Liver (tissue), 9 donors: ENCODE results near the gene ZNF423. TPM values are rescaled to one million over a fixed set of nuclear protein-coding genes. Genes with fewer than 3 reads are reported as not detected.

Experiments used
- DNase-seq: peaks from one replicate; pipeline ENCODE4 v3.0.0-alpha.2; 2017; ENCODE audit warnings: low spot score
- H3K27ac ChIP-seq, 2 donors: one replicate each; pipeline ENCODE4 v1.7.0; 2013; ENCODE audit warnings: inconsistent platforms in 2 of 2, low read length in 2 of 2, control low read depth in 1 of 2, low read depth in 1 of 2, mild to moderate bottlenecking in 1 of 2
- H3K27me3 ChIP-seq, 4 donors: one replicate each; pipeline versions ENCODE4 v1.6.1 to v1.7.0; 2013; ENCODE audit warnings: low read length in 3 of 4, inconsistent platforms in 1 of 4, mild to moderate bottlenecking in 1 of 4, moderate library complexity in 1 of 4; ENCODE audit not compliant: control insufficient read depth in 4 of 4, insufficient read depth in 4 of 4
- H3K36me3 ChIP-seq, 4 donors: one replicate each; pipeline versions ENCODE4 v1.6.1 to v1.7.0; 2013; ENCODE audit warnings: low read length in 3 of 4, mild to moderate bottlenecking in 3 of 4, low read depth in 1 of 4, moderate library complexity in 1 of 4; ENCODE audit not compliant: control insufficient read depth in 4 of 4, insufficient read depth in 3 of 4
- H3K4me1 ChIP-seq, 4 donors: one replicate each; pipeline versions ENCODE4 v1.6.1 to v1.7.0; 2013; ENCODE audit warnings: low read length in 3 of 4, mild to moderate bottlenecking in 3 of 4, moderate library complexity in 1 of 4; ENCODE audit not compliant: control insufficient read depth in 4 of 4, insufficient read depth in 4 of 4
- H3K4me3 ChIP-seq, 3 donors: one replicate each; pipeline versions ENCODE4 v1.6.1 to v1.7.0; 2013; ENCODE audit warnings: low read length in 3 of 3, control low read depth in 1 of 3, low read depth in 1 of 3, mild to moderate bottlenecking in 1 of 3
- H3K9ac ChIP-seq, 2 donors: one replicate each; pipeline ENCODE4 v1.7.0; 2013; ENCODE audit warnings: low read length in 2 of 2, mild to moderate bottlenecking in 2 of 2, moderate library complexity in 2 of 2, control low read depth in 1 of 2, low read depth in 1 of 2
- H3K9me3 ChIP-seq, 4 donors: one replicate each; pipeline versions ENCODE4 v1.6.1 to v1.7.0; 2013; ENCODE audit warnings: low read length in 3 of 4; ENCODE audit not compliant: control insufficient read depth in 4 of 4
- CTCF ChIP-seq: fragments of 150-350 bp; IDR thresholded peaks from 2 replicates; pipeline ENCODE4 v1.5.1; 2017; ENCODE audit warnings: improper control_type of control experiment, low read depth, low read length; ENCODE audit not compliant: missing input control
- FOXA1 ChIP-seq: IDR thresholded peaks from 2 replicates; pipeline ENCODE4 v1.6.1; 2016; ENCODE audit warnings: antibody characterized with exemption
- GABPA ChIP-seq, 2 donors: IDR thresholded peaks in 1 of 2; conservative IDR thresholded peaks in 1 of 2; 2 replicates each; pipeline ENCODE4 v1.6.1; 2016; ENCODE audit warnings: antibody characterized with exemption in 2 of 2, mild to moderate bottlenecking in 1 of 2, moderate library complexity in 1 of 2
- HNF4G ChIP-seq: IDR thresholded peaks from 2 replicates; pipeline ENCODE4 v1.6.1; 2016; ENCODE audit warnings: antibody characterized with exemption
- JUND ChIP-seq, 2 donors: IDR thresholded peaks; 2 replicates each; pipeline ENCODE4 v1.6.1; 2016; ENCODE audit warnings: antibody characterized with exemption in 2 of 2
- MAX ChIP-seq: IDR thresholded peaks from 2 replicates; pipeline ENCODE4 v1.6.1; 2016; ENCODE audit warnings: antibody characterized with exemption
- NR2F2 ChIP-seq: IDR thresholded peaks from 2 replicates; pipeline ENCODE4 v1.6.1; 2016; ENCODE audit warnings: antibody characterized with exemption
- RXRA ChIP-seq, 2 donors: IDR thresholded peaks; 2 replicates each; pipeline ENCODE4 v1.6.1; 2017 to 2018; ENCODE audit warnings: antibody characterized with exemption in 2 of 2, mild to moderate bottlenecking in 1 of 2
- YY1 ChIP-seq: IDR thresholded peaks from 2 replicates; pipeline ENCODE4 v1.6.1; 2016; ENCODE audit warnings: antibody characterized with exemption, mild to moderate bottlenecking
- ZBTB33 ChIP-seq: IDR thresholded peaks from 2 replicates; pipeline ENCODE4 v1.6.1; 2016; ENCODE audit warnings: antibody characterized with exemption
- WGBS: extraction: QIAGEN DNeasy Blood & Tissue Kit; methylation state at CpG from one replicate; pipeline ENCODE4 v1.1.7; 2013; 5-methylcytosine and 5-hydroxymethylcytosine counted together
- polyA plus RNA-seq, 2 donors: library from polyadenylated mRNA; stranded (reverse) in 1 of 2; unstranded in 1 of 2; fragments of 200-250 nt in 1 of 2; fragments of >200 nt in 1 of 2; fragmentation: Nextera tagmentation in 1 of 2; extraction: Ambion mirVana in 1 of 2; gene quantifications; one replicate each; pipeline versions ENCODE4 v1.2.1 to v1.2.3, GENCODE V29; 2013 to 2015
- total RNA-seq, 2 donors: library from RNA; depleted of rRNA; stranded (reverse); fragments of >200 nt; gene quantifications; one replicate each; pipeline ENCODE4 v1.2.3, GENCODE V29; 2014
- donor health status: healthy.
- donor health status: healthy.
- donor health status: healthy.
- donor health status: healthy.
- donor health status: healthy.

Gene ZNF423
- total and polyA plus RNA-seq, 4 donors: 0.24 to 1.6 (median 0.39) TPM

- Histone ChIP-seq H3K27me3 (no peaks in the 10 kb centered on the region), H3K4me1 (no peaks in the 10 kb centered on the region), H3K9ac (no peak overlapping the region), H3K9me3 (no peaks in the 10 kb centered on the region), H3K36me3 (no peaks in the 10 kb centered on the region), H3K4me3 (no peak overlapping the region), H3K27ac (no peak overlapping the region)
- DNase-seq: no peak
- no peak for TF ChIP-seq HNF4G
- no peak for TF ChIP-seq FOXA1
- TF ChIP-seq CTCF: no peak
- no peak for TF ChIP-seq RXRA (IDR thresholded peaks at IDR 0.05)
- TF ChIP-seq JUND (IDR thresholded peaks at IDR 0.05): no peak
- TF ChIP-seq GABPA (IDR thresholded peaks at IDR 0.05 in 1 of 2, conservative IDR thresholded peaks at IDR 0.05 in 1 of 2): no peak
- no peak for TF ChIP-seq ZBTB33
- no peak for TF ChIP-seq YY1
- TF ChIP-seq NR2F2: no peak
- WGBS: 91% methylated on average over 11 of the region's 11 CpGs
Observed at GRCh38 chr16:49793244-49793643, 62.7 kb downstream of the ZNF423 start.

GRCh38 chr16:49789616-49790015 is 66.3 kb downstream of the ZNF423 start:
- H3K27me3 ChIP-seq: no peaks in the 10 kb centered on the region
- H3K9me3 ChIP-seq: no peaks in the 10 kb centered on the region
- H3K27ac ChIP-seq: no peak overlapping the region
- H3K36me3 ChIP-seq: no peaks in the 10 kb centered on the region
- H3K4me1 ChIP-seq: no peaks in the 10 kb centered on the region
- 90% methylated on average over 4 of the region's 4 CpGs for WGBS
- no peak for DNase-seq
- no peak overlapping the region for H3K4me3 ChIP-seq
- no peak for TF ChIP-seq MAX
- H3K9ac ChIP-seq: no peak overlapping the region

- H3K27me3 ChIP-seq: no peaks in the 10 kb centered on the region
- no peak for DNase-seq
- no peaks in the 10 kb centered on the region for H3K4me1 ChIP-seq
- TF ChIP-seq CTCF: no peak
- no peak overlapping the region for H3K27ac ChIP-seq
- peaks cover 0 to 2% (median 0%) of the 10 kb centered on the region in 4 donors for H3K9me3 ChIP-seq
- 85% methylated on average over 7 of the region's 7 CpGs for WGBS
- no peaks in the 10 kb centered on the region for H3K36me3 ChIP-seq
- no peak overlapping the region for H3K4me3 ChIP-seq
- no peak overlapping the region for H3K9ac ChIP-seq
Observed at GRCh38 chr16:49788986-49789385, 66.9 kb downstream of the ZNF423 start.
